Parietal lobe (tissue), 1 donor: ENCODE results near the gene MINDY4. TPM values are rescaled to one million over a fixed set of nuclear protein-coding genes. Genes with fewer than 3 reads are reported as not detected.

Source experiments
- total RNA-seq: library from RNA; depleted of rRNA; stranded (reverse); fragments of >200 nt; gene quantifications from one replicate; pipeline ENCODE4 v1.2.3, GENCODE V29; 2014

Gene MINDY4
- total RNA-seq, result 7.8 TPM

DNA sequence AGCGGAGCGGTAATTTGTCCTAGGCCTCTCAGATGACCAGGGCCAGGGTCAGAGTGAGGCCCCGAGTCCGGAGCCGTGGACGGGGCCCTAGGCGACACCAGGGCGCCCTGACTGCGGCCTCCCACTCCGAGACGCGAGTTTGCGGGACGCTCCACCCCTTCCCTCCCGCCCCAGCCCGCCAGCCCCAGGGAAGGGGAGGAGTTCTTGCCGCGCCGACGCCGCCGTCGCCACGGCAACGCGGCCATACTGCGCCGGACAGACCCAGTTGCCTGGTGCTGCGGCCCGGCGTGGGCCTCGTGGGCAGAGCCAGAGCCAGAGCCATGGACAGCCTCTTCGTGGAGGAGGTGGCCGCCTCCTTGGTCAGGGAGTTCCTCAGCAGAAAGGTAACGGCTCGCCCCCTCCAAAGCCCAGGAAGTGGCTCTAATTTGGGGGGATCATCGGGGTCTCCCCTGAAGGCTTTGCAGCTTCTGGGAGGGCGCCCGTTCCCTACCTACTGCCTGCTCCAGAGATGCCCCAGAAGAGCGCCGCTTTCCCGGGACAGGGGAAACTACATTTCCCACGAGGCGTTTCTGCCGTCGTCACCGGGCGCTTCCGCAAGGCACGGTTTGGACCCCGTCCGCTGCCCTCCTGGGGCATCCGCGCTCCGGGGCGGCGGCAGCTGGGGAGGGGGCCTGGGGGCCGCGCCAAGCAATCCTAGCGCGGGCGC is at the start of gene MINDY4:
Gene MINDY4 (plus strand): TSS at position 244 of the 706 bp plus-strand sequence. CDS start 77 bp downstream, at position 321.

DNA sequence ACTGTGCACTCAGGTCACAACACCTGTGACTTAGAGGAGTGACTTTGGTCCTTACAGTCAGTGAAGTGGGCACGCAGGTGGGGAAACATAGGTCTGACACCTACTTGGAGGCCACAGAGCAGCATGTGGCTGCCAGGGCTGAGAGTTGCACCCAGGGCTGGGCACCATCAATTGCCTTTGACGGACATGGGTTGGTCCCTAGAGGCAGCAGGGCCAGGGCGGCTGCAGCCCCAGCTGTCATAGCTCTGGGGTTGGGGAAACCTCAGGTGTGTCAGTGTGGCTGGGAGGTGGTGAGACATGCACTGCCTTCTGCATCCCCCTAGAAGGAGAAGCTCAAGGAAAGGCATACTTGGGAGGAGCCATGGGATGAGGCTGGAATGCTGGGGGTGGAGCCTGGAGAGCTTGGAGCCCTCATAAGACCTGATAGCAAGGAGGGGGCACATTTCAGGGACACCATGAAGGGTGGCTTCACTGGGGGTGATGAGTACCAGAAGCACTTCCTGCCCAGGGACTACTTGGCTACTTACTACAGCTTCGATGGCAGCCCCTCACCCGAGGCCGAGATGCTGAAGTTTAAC is 19.4 kb upstream of the MINDY4 start, which contains the start of gene INMT:
Gene INMT (plus strand): TSS at position 440 of the 578 bp plus-strand sequence. CDS start 16 bp downstream, at position 456.

DNA sequence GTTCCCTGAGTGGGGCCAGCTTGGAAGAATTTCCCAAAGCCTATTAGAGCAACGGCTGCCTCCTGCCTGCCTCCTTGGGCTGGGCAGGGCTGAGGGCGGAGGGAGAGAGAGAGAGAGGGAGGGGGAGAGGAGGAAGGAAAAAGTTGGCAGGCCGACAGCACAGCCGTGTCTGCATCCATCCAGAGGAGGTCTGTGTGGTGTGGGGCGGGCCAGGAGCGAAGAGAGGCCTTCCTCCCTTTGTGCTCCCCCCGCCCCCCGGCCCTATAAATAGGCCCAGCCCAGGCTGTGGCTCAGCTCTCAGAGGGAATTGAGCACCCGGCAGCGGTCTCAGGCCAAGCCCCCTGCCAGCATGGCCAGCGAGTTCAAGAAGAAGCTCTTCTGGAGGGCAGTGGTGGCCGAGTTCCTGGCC is 140.3 kb downstream of the MINDY4 start, which contains the start of gene AQP1:
Gene AQP1 (plus strand): TSS at position 293 of the 409 bp plus-strand sequence. CDS start 57 bp downstream, at position 350.

Other genes with a start within 250 kb of the MINDY4 start
- gene GARS1, start 176.5 kb upstream of the MINDY4 start, total RNA-seq, result 83.3 TPM
- 2.8 TPM for gene CRHR2, start 89.0 kb upstream of the MINDY4 start, total RNA-seq
- gene INMT, start 19.3 kb upstream of the MINDY4 start, total RNA-seq, result not detected
- 2.8 TPM for gene AQP1, start 140.4 kb downstream of the MINDY4 start, total RNA-seq
- not detected for gene GHRHR, start 192.5 kb downstream of the MINDY4 start, total RNA-seq